Breast epithelium (tissue), 3 donors: ENCODE data around the gene FOXN3.

ENCODE experiments used
- CTCF ChIP-seq, 3 donors: fragments of 450-650 bp; IDR thresholded peaks; one replicate each; pipeline ENCODE4 v1.5.1; 2016 to 2017; ENCODE audit warnings: antibody characterized with exemption in 3 of 3, mild to moderate bottlenecking in 3 of 3, moderate library complexity in 3 of 3
- POLR2A ChIP-seq: fragments of 450-650 bp; IDR thresholded peaks from one replicate; pipeline ENCODE4 v1.6.1; 2016; ENCODE audit warnings: antibody characterized with exemption, mild to moderate bottlenecking, moderate library complexity

- TF ChIP-seq CTCF (IDR thresholded peaks at IDR 0.05) (no peak), POLR2A (no peak)
Measured at GRCh38 chr14:89344920-89345254, 72.1 kb downstream of the FOXN3 start.
